A549 (cell line): ENCODE results near the gene EEF1A1.

Source experiments
- CTCF ChIP-seq: fragments of >200 bp; sonication (Bioruptor Twin); formaldehyde crosslinking; IDR thresholded peaks from 3 replicates; pipeline ENCODE4 v1.5.1; 2016
- ELK1 ChIP-seq: fragments of 150-350 bp; IDR thresholded peaks from 2 replicates; pipeline ENCODE4 v1.6.1; 2014; ENCODE audit warnings: low read depth, mild to moderate bottlenecking, low read length
- EP300 ChIP-seq, 2 experiments: fragments of >200 bp; sonication (Bioruptor Twin); formaldehyde crosslinking; IDR thresholded peaks; 2 replicates in 1 of 2; 3 replicates in 1 of 2; pipeline ENCODE4 v1.6.1; 2016 to 2017
- FOSL2 ChIP-seq, 2 experiments: fragments of 450-650 bp in 1 of 2; fragments of >200 bp in 1 of 2; sonication (Bioruptor Twin) in 1 of 2; formaldehyde crosslinking; IDR thresholded peaks; 2 replicates each; pipeline versions ENCODE4 v1.5.0 to v1.6.1; 2016 to 2020; ENCODE audit warnings: mild to moderate bottlenecking in 1 of 2, moderate library complexity in 1 of 2
- KDM1A ChIP-seq: fragments of 200-600 bp; sonication (generic); IDR thresholded peaks from 2 replicates; pipeline ENCODE4 v1.6.1; 2016; ENCODE audit warnings: low read depth, mild to moderate bottlenecking
- MAZ ChIP-seq: fragments of 150-350 bp; IDR thresholded peaks from 2 replicates; pipeline ENCODE4 v1.6.1; 2014; ENCODE audit warnings: antibody characterized with exemption, low read depth, low read length, borderline replicate concordance
- NFE2L2 ChIP-seq: fragments of 150-350 bp; conservative IDR thresholded peaks from 2 replicates; pipeline ENCODE4 v1.6.1; 2014; ENCODE audit warnings: low read length
- POLR2A ChIP-seq: IDR thresholded peaks from 2 replicates; pipeline ENCODE4 v1.6.1; 2012; ENCODE audit warnings: mild to moderate bottlenecking, low read length
- SMC3 ChIP-seq: fragments of >200 bp; sonication (Bioruptor Twin); formaldehyde crosslinking; IDR thresholded peaks from 3 replicates; pipeline ENCODE4 v1.6.1; 2018; ENCODE audit warnings: inconsistent platforms

- TF ChIP-seq KDM1A: no peak
- no peak for TF ChIP-seq FOSL2 (IDR thresholded peaks at IDR 0.05)
- TF ChIP-seq FOSL2 (CRISPR knock-in tag; IDR thresholded peaks at IDR 0.05): 0 out of 2 replicates have a peak, but pooled peaks have one; percentile 2
- TF ChIP-seq MAZ: no peak
- TF ChIP-seq NFE2L2: no peak
- TF ChIP-seq CTCF: no peak
- TF ChIP-seq EP300 (IDR thresholded peaks at IDR 0.05): no peak
- TF ChIP-seq POLR2A: peak; percentile 36
- no peak for TF ChIP-seq ELK1
- peak; percentile 20; the same call in 1 of the 3 replicates for TF ChIP-seq SMC3
These were observed 636 bp upstream of the EEF1A1 start for GRCh38 chr6:73521351-73521985.
